HepG2 (cell line): ENCODE measurements around the gene PID1. TPM values are rescaled to one million over a fixed set of nuclear protein-coding genes. Genes with fewer than 3 reads are reported as not detected.

ENCODE experiments used
- ATAC-seq: fragments of 200-7000 bp; cut with Tn5 transposase; 3 replicates; pipeline ENCODE4 v1.9.1; 2020; ENCODE audit warnings: mild to moderate bottlenecking, moderate library complexity
- BruUV-seq: library from RNA; stranded (reverse); fragments of 400-500 nt; replicated peaks from 2 replicates; lab custom pipeline; 2021; lab: Mats Ljungman, UMichigan
- CTCF ChIA-PET: fragments of 300-600 bp; formaldehyde crosslinking; extraction: SDS; loops from one replicate; lab custom pipeline; 2021; ENCODE audit warnings: low total read pairs, inconsistent platforms, low intra/inter-chr PET ratio; lab: Yijun Ruan, JAX
- POLR2A ChIA-PET: fragments of 350-600 bp; sonication (Branson Sonifier 250); formaldehyde crosslinking; loops from one replicate; lab custom pipeline; 2020; ENCODE audit warnings: antibody characterized with exemption, inconsistent platforms; lab: Yijun Ruan, JAX
- DNase-seq: peaks from one replicate; pipeline ENCODE4 v3.0.0-alpha.2; 2015; ENCODE audit warnings: low spot score
- FAIRE-seq: peaks from 3 replicates; lab custom pipeline; 2011; peaks lifted over from hg19 to GRCh38; lab: Jason Lieb, UNC
- H2AFZ ChIP-seq: one replicate; pipeline ENCODE4 v1.6.1; 2011; ENCODE audit warnings: low read length, inconsistent platforms
- H3K27ac ChIP-seq: fragments of 300-600 bp; 3 replicates; pipeline ENCODE4 v1.8.0; 2011; ENCODE audit warnings: mixed run types, mild to moderate bottlenecking, mixed read lengths, low read length, inconsistent platforms; ENCODE audit not compliant: insufficient read depth; ENCODE audit errors: extremely low read length
- H3K27me3 ChIP-seq, 2 experiments: fragments of 200-600 bp in 1 of 2; 2 replicates in 1 of 2; 3 replicates in 1 of 2; pipeline versions ENCODE4 v1.6.0 to v1.8.0; 2011; ENCODE audit warnings: low read length in 2 of 2, mild to moderate bottlenecking in 2 of 2, moderate library complexity in 2 of 2, inconsistent platforms in 1 of 2; ENCODE audit not compliant: insufficient read depth in 2 of 2, control insufficient read depth in 1 of 2
- H3K36me3 ChIP-seq, 2 experiments: fragments of 200-600 bp in 1 of 2; replicated peaks in 1 of 2; 2 replicates in 1 of 2; 3 replicates in 1 of 2; pipeline versions ENCODE4 v1.5.1 to v1.8.0; 2011; ENCODE audit warnings: low read length in 2 of 2, inconsistent platforms in 1 of 2; ENCODE audit not compliant: insufficient read depth in 2 of 2, control insufficient read depth in 1 of 2
- H3K4me1 ChIP-seq: 2 replicates; pipeline ENCODE4 v1.5.1; 2012; ENCODE audit warnings: low read length, inconsistent platforms; ENCODE audit not compliant: insufficient read depth
- H3K4me2 ChIP-seq: 2 replicates; pipeline ENCODE4 v1.6.0; 2011; ENCODE audit warnings: low read depth, low read length, inconsistent platforms
- H3K4me3 ChIP-seq, 3 experiments: fragments of 200-600 bp in 1 of 3; sonication (generic), shearing (Covaris generic) in 1 of 3; replicated peaks in 1 of 3; 2 replicates each; pipeline ENCODE4 v1.5.1; 2011 to 2016; ENCODE audit warnings: low read length in 3 of 3, inconsistent platforms in 2 of 3, low read depth in 2 of 3, mild to moderate bottlenecking in 2 of 3, control low read depth in 1 of 3, mixed read lengths in 1 of 3; ENCODE audit not compliant: insufficient read depth in 1 of 3
- H3K79me2 ChIP-seq: one replicate; pipeline ENCODE4 v1.6.1; 2011; ENCODE audit warnings: low read length, inconsistent platforms; ENCODE audit not compliant: insufficient read depth
- H3K9ac ChIP-seq: 2 replicates; pipeline ENCODE4 v1.6.0; 2011; ENCODE audit warnings: mild to moderate bottlenecking, low read depth, low read length, inconsistent platforms; ENCODE audit not compliant: insufficient read depth
- H3K9me3 ChIP-seq: 2 replicates; pipeline ENCODE4 v1.5.1; 2012; ENCODE audit warnings: mild to moderate bottlenecking, low read length
- H4K20me1 ChIP-seq: 2 replicates; pipeline ENCODE4 v1.6.0; 2011; ENCODE audit warnings: inconsistent platforms, mild to moderate bottlenecking, low read length, moderate library complexity; ENCODE audit not compliant: insufficient read depth
- CC2D1A ChIP-seq: sonication (generic); formaldehyde crosslinking; IDR thresholded peaks from 2 replicates; pipeline ENCODE4 v1.8.1; 2023; ENCODE audit warnings: mild to moderate bottlenecking, missing genetic modification reagents
- ZNF276 ChIP-seq: sonication (generic); formaldehyde crosslinking; IDR thresholded peaks from 2 replicates; pipeline ENCODE4 v1.4.0; 2020; ENCODE audit warnings: mild to moderate bottlenecking, low read depth, missing genetic modification reagents
- ZNF280B ChIP-seq: sonication (generic); formaldehyde crosslinking; IDR thresholded peaks from 2 replicates; pipeline ENCODE4 v1.5.0; 2020; ENCODE audit warnings: missing genetic modification reagents, mild to moderate bottlenecking, borderline replicate concordance
- ZNF552 ChIP-seq: sonication (generic); formaldehyde crosslinking; IDR thresholded peaks from 2 replicates; pipeline ENCODE4 v1.9.0; 2022; ENCODE audit warnings: missing genetic modification reagents, mild to moderate bottlenecking, borderline replicate concordance
- WGBS: methylation state at CpG from one replicate; pipeline ENCODE4 v1.1.6; 2017; ENCODE audit warnings: low lambda C conversion rate; 5-methylcytosine and 5-hydroxymethylcytosine counted together
- in situ Hi-C: cut with HindIII; loops from 2 replicates; pipeline ENCODE4 v1.10.0; 2017; ENCODE audit warnings: low pct_unique_long_range_greater_than_20kb; ENCODE audit not compliant: extremely low pct_ligation_motif_present
- intact Hi-C: fragments of 100-400 bp; cut with micrococcal nuclease; formaldehyde crosslinking; loops from one replicate; pipeline ENCODE4 v1.10.0; 2022; ENCODE audit not compliant: unreplicated experiment
- polyA plus RNA-seq, 8 experiments: library from polyadenylated mRNA; depleted of rRNA in 3 of 8; stranded (reverse) in 7 of 8; unstranded in 1 of 8; fragments of >200 nt; fragmentation: Illumina TruSeq in 4 of 8; extraction: Trizol in 4 of 8; gene quantifications; 2 replicates each; pipeline versions ENCODE4 v1.2.1 to v1.2.3, GENCODE V29; 2011 to 2016; ENCODE audit warnings: low read depth in 4 of 8, missing spikeins in 1 of 8, mixed read lengths in 1 of 8; ENCODE audit not compliant: insufficient read depth in 1 of 8
- total RNA-seq, 5 experiments: library from RNA; depleted of rRNA; stranded (reverse); fragments of >200 nt; fragmentation: Illumina TruSeq; extraction: Trizol; gene quantifications; 2 replicates each; pipeline ENCODE4 v1.2.3, GENCODE V29; 2016; ENCODE audit warnings: low read depth in 1 of 5
- TF ChIP-seq, protein P1 (sequence below): sonication (generic); formaldehyde crosslinking; IDR thresholded peaks from 2 replicates; pipeline ENCODE4 v1.4.0; 2020; ENCODE audit warnings: mild to moderate bottlenecking, missing genetic modification reagents

Gene PID1
- total and polyA plus RNA-seq, 2 of the 13 experiments (the other 11 are each of a cell fraction or from before 2014, with no cell fraction given) = 0.15 to 0.18 TPM

GRCh38 chr2:229032608-229033234 is 238.4 kb downstream of the PID1 start:
- CTCF ChIA-PET = no interaction called here
- H2AFZ ChIP-seq = no peak overlapping the region
- no peak overlapping the region for H3K4me2 ChIP-seq
- TF ChIP-seq CC2D1A (CRISPR knock-in tag) (no peak), ZNF552 (CRISPR knock-in tag) (no peak), ZNF276 (no peak), ZNF280B (CRISPR knock-in tag) (no peak)
- TF ChIP-seq, protein P1, sequence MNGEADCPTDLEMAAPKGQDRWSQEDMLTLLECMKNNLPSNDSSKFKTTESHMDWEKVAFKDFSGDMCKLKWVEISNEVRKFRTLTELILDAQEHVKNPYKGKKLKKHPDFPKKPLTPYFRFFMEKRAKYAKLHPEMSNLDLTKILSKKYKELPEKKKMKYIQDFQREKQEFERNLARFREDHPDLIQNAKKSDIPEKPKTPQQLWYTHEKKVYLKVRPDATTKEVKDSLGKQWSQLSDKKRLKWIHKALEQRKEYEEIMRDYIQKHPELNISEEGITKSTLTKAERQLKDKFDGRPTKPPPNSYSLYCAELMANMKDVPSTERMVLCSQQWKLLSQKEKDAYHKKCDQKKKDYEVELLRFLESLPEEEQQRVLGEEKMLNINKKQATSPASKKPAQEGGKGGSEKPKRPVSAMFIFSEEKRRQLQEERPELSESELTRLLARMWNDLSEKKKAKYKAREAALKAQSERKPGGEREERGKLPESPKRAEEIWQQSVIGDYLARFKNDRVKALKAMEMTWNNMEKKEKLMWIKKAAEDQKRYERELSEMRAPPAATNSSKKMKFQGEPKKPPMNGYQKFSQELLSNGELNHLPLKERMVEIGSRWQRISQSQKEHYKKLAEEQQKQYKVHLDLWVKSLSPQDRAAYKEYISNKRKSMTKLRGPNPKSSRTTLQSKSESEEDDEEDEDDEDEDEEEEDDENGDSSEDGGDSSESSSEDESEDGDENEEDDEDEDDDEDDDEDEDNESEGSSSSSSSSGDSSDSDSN (CRISPR knock-in tag) = no peak
- H3K9me3 ChIP-seq = peaks cover 91% of the 10 kb centered on the region
- ATAC-seq = no peak
- no TSS peak for BruUV-seq
- intact Hi-C loops (no loop called here), in situ Hi-C loops (no loop called here)
- no peak overlapping the region for H3K27ac ChIP-seq
- WGBS = 65% methylated on average over 9 of the region's 9 CpGs
- no peaks in the 10 kb centered on the region for H3K27me3 ChIP-seq
- no peaks in the 10 kb centered on the region for H4K20me1 ChIP-seq
- no peaks in the 10 kb centered on the region for H3K79me2 ChIP-seq
- DNase-seq = no peak
- no peaks in the 10 kb centered on the region for H3K36me3 ChIP-seq
- no peak overlapping the region for H3K9ac ChIP-seq
- H3K4me1 ChIP-seq = no peaks in the 10 kb centered on the region
- H3K4me3 ChIP-seq = no peak overlapping the region
- no peak for FAIRE-seq
- POLR2A ChIA-PET = no interaction called here
